Suprapubic skin (tissue), 4 donors: Measurements from ENCODE around the gene PREPL.

Experiments
- EP300 ChIP-seq: sonication (generic); formaldehyde crosslinking; IDR thresholded peaks from one replicate; pipeline ENCODE4 v1.6.1; 2017; ENCODE audit warnings: antibody characterized with exemption
- POLR2A ChIP-seq, 2 donors: fragments of 450-650 bp; IDR thresholded peaks; one replicate each; pipeline ENCODE4 v1.6.1; 2017; ENCODE audit warnings: antibody characterized with exemption in 2 of 2, mild to moderate bottlenecking in 2 of 2, moderate library complexity in 2 of 2
- POLR2AphosphoS5 ChIP-seq, 3 donors: sonication (generic); formaldehyde crosslinking; IDR thresholded peaks; one replicate each; pipeline ENCODE4 v1.6.1; 2017; ENCODE audit warnings: antibody characterized with exemption in 3 of 3
- TF ChIP-seq, protein P1 (sequence below), 2 donors: fragments of 200-600 bp in 1 of 2; fragments of 450-650 bp in 1 of 2; sonication (generic) in 1 of 2; IDR thresholded peaks; one replicate each; pipeline ENCODE4 v1.5.1; 2016 to 2019; ENCODE audit warnings: antibody characterized with exemption in 2 of 2, mild to moderate bottlenecking in 1 of 2, moderate library complexity in 1 of 2

DNA sequence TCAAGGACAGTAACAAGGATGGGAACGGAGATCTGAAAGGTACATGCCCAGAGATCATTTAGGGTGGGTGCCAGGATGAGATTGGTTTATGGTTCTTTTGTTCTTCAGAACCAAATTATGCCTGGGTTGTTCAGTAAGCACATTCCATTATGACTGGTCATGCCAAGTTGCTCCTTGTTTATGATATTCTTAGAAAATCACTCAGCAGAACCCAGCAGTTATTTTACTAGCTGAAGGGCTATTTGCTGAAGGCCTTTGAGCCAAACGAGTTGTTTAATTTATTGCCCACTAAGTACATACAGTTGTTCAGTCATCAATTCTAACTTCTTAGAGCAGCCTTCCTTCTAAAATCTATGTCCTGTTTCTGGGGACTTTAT lies 85.4 kb downstream of the PREPL start:
- no peak for TF ChIP-seq POLR2AphosphoS5 (IDR thresholded peaks at IDR 0.05)
- TF ChIP-seq, protein P1, sequence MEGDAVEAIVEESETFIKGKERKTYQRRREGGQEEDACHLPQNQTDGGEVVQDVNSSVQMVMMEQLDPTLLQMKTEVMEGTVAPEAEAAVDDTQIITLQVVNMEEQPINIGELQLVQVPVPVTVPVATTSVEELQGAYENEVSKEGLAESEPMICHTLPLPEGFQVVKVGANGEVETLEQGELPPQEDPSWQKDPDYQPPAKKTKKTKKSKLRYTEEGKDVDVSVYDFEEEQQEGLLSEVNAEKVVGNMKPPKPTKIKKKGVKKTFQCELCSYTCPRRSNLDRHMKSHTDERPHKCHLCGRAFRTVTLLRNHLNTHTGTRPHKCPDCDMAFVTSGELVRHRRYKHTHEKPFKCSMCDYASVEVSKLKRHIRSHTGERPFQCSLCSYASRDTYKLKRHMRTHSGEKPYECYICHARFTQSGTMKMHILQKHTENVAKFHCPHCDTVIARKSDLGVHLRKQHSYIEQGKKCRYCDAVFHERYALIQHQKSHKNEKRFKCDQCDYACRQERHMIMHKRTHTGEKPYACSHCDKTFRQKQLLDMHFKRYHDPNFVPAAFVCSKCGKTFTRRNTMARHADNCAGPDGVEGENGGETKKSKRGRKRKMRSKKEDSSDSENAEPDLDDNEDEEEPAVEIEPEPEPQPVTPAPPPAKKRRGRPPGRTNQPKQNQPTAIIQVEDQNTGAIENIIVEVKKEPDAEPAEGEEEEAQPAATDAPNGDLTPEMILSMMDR (IDR thresholded peaks at IDR 0.05): no peak
- TF ChIP-seq POLR2A (IDR thresholded peaks at IDR 0.05): no peak
- no peak for TF ChIP-seq EP300
